Endothelial cell of umbilical vein (primary cell): ENCODE measurements around the gene SDK2. TPM values are rescaled to one million over a fixed set of nuclear protein-coding genes. Genes with fewer than 3 reads are reported as not detected.

Experiments used
- BruUV-seq: library from RNA; stranded (reverse); fragments of 400-500 nt; replicated peaks from 2 replicates; lab custom pipeline; 2021; lab: Mats Ljungman, UMichigan
- CTCF ChIA-PET: fragments of 300-600, 350-600 bp; sonication (Branson Sonifier 250); formaldehyde crosslinking; loops from one replicate; lab custom pipeline; 2021; ENCODE audit warnings: antibody characterized with exemption, inconsistent platforms; lab: Charles Lee
- POLR2A ChIA-PET: fragments of 300-600, 350-600 bp; sonication (Branson Sonifier 250); formaldehyde crosslinking; loops from one replicate; lab custom pipeline; 2021; ENCODE audit warnings: antibody characterized with exemption, inconsistent platforms; lab: Charles Lee
- DNase-seq: peaks from one replicate; pipeline ENCODE4 v3.0.0-alpha.2; 2011; ENCODE audit warnings: low read depth, low spot score
- FAIRE-seq: peaks from 2 replicates; lab custom pipeline; 2011; peaks lifted over from hg19 to GRCh38; lab: Jason Lieb, UNC
- H2AFZ ChIP-seq: 2 replicates; pipeline ENCODE4 v1.6.0; 2012; ENCODE audit warnings: low read depth, low read length, control low read depth, inconsistent platforms
- H3K27ac ChIP-seq: 2 replicates; pipeline ENCODE4 v1.5.1; 2011; ENCODE audit warnings: low read depth, mild to moderate bottlenecking, control low read depth, low read length, moderate library complexity; ENCODE audit not compliant: insufficient read depth
- H3K27me3 ChIP-seq, 2 experiments: 2 replicates each; pipeline versions ENCODE4 v1.6.0 to v1.6.1; 2011; ENCODE audit warnings: low read length in 2 of 2, mixed read lengths in 1 of 2; ENCODE audit not compliant: control insufficient read depth in 2 of 2, insufficient read depth in 2 of 2
- H3K36me3 ChIP-seq, 2 experiments: 2 replicates in 1 of 2; 3 replicates in 1 of 2; pipeline ENCODE4 v1.5.1; 2011; ENCODE audit warnings: low read length in 2 of 2, mild to moderate bottlenecking in 1 of 2, moderate library complexity in 1 of 2; ENCODE audit not compliant: control insufficient read depth in 2 of 2, insufficient read depth in 2 of 2; ENCODE audit errors: extremely low read depth in 1 of 2
- H3K4me1 ChIP-seq: 3 replicates; pipeline ENCODE4 v1.5.1; 2011; ENCODE audit warnings: mild to moderate bottlenecking, low read length; ENCODE audit not compliant: control insufficient read depth, insufficient read depth; ENCODE audit errors: extremely low read depth
- H3K4me2 ChIP-seq: 2 replicates; pipeline ENCODE4 v1.6.1; 2011; ENCODE audit warnings: low read length, control low read depth, mixed read lengths; ENCODE audit not compliant: insufficient read depth
- H3K4me3 ChIP-seq, 3 experiments: fragments of 200-600 bp in 1 of 3; sonication (generic), shearing (Covaris generic) in 1 of 3; replicated peaks in 1 of 3; 2 replicates each; pipeline ENCODE4 v1.5.1; 2011 to 2016; ENCODE audit warnings: control low read depth in 3 of 3, low read length in 3 of 3, mild to moderate bottlenecking in 2 of 3, inconsistent platforms in 1 of 3, low read depth in 1 of 3, moderate library complexity in 1 of 3; ENCODE audit not compliant: insufficient read depth in 1 of 3
- H3K79me2 ChIP-seq: 2 replicates; pipeline ENCODE4 v1.6.0; 2012; ENCODE audit warnings: low read length, inconsistent platforms; ENCODE audit not compliant: control insufficient read depth, insufficient read depth
- H3K9ac ChIP-seq: replicated peaks from 2 replicates; pipeline ENCODE3; 2011; ENCODE audit warnings: low read length, control low read depth; ENCODE audit not compliant: insufficient read depth; ENCODE audit errors: extremely low read depth
- H3K9me1 ChIP-seq: replicated peaks from 3 replicates; pipeline ENCODE4 v1.6.0; 2011; ENCODE audit warnings: mild to moderate bottlenecking, low read length; ENCODE audit not compliant: control insufficient read depth, insufficient read depth; ENCODE audit errors: extremely low read depth
- H3K9me3 ChIP-seq: replicated peaks from 2 replicates; pipeline ENCODE4 v1.5.1; 2012; ENCODE audit warnings: low read length, inconsistent platforms; ENCODE audit not compliant: control insufficient read depth, insufficient read depth
- H4K20me1 ChIP-seq: replicated peaks from 2 replicates; pipeline ENCODE3; 2011; ENCODE audit warnings: mild to moderate bottlenecking, low read length; ENCODE audit not compliant: control insufficient read depth, insufficient read depth; ENCODE audit errors: extremely low read depth
- EZH2 ChIP-seq: IDR thresholded peaks from 2 replicates; pipeline ENCODE4 v1.6.1; 2012; ENCODE audit warnings: borderline replicate concordance, low read depth, mild to moderate bottlenecking, moderate library complexity, low read length, inconsistent platforms; ENCODE audit not compliant: severe bottlenecking
- FOS ChIP-seq: IDR thresholded peaks from 2 replicates; pipeline ENCODE4 v1.6.1; 2011; ENCODE audit warnings: mild to moderate bottlenecking, low read length, moderate library complexity, borderline replicate concordance; ENCODE audit not compliant: insufficient read depth
- GATA2 ChIP-seq: IDR thresholded peaks from 2 replicates; pipeline ENCODE4 v1.7.0; 2011; ENCODE audit warnings: low read depth, mild to moderate bottlenecking, moderate library complexity, mixed read lengths, low read length; ENCODE audit not compliant: insufficient read length, insufficient read depth
- JUN ChIP-seq: IDR thresholded peaks from 2 replicates; pipeline ENCODE4 v1.6.1; 2011; ENCODE audit warnings: borderline replicate concordance, low read depth; ENCODE audit not compliant: insufficient read length, insufficient read depth
- MYC ChIP-seq: IDR thresholded peaks from one replicate; pipeline ENCODE4 v1.6.1; 2011; ENCODE audit warnings: mild to moderate bottlenecking, low read depth, low read length
- POLR2A ChIP-seq: IDR thresholded peaks from 2 replicates; pipeline ENCODE4 v1.6.1; 2012; ENCODE audit warnings: low read depth, mild to moderate bottlenecking, control low read depth, low read length
- POLR2AphosphoS5 ChIP-seq: IDR thresholded peaks from 2 replicates; pipeline ENCODE4 v1.6.1; 2012; ENCODE audit warnings: low read depth, mild to moderate bottlenecking, control low read depth, low read length, moderate library complexity; ENCODE audit not compliant: insufficient read depth
- dilution Hi-C: fragments of 300-500 bp; cut with MboI; formaldehyde crosslinking; loops from one replicate; pipeline ENCODE4 v1.15.0; 2019; ENCODE audit warnings: low sequenced_read_pairs; ENCODE audit not compliant: extremely low pct_ligation_motif_present
- intact Hi-C: fragments of 100-400 bp; cut with micrococcal nuclease; formaldehyde crosslinking; loops from one replicate; pipeline ENCODE4 v1.10.0; 2022
- polyA plus RNA-seq, 4 experiments: library from polyadenylated mRNA; depleted of rRNA in 3 of 4; stranded (reverse) in 3 of 4; unstranded in 1 of 4; fragments of >200 nt; gene quantifications; 2 replicates each; pipeline versions ENCODE4 v1.2.1 to v1.2.3, GENCODE V29; 2011 to 2012; ENCODE audit warnings: missing spikeins in 1 of 4
- total RNA-seq: library from RNA; stranded (reverse); gene quantifications from 2 replicates; pipeline ENCODE4 v1.2.3, GENCODE V29; 2021
- TF ChIP-seq, protein P1 (sequence below), 2 donors: IDR thresholded peaks; 1 replicate in 1 of 2; 2 replicates in 1 of 2; pipeline ENCODE4 v1.5.1; 2011; ENCODE audit warnings: low read length in 2 of 2, mild to moderate bottlenecking in 2 of 2, moderate library complexity in 2 of 2, control low read depth in 1 of 2, inconsistent platforms in 1 of 2, low read depth in 1 of 2; ENCODE audit not compliant: insufficient read depth in 1 of 2; ENCODE audit errors: extremely low read depth in 1 of 2
- TF ChIP-seq, protein P2 (sequence below): IDR thresholded peaks from 2 replicates; pipeline ENCODE4 v1.6.1; 2011; ENCODE audit not compliant: insufficient read depth, insufficient read length

Gene SDK2
- total and polyA plus RNA-seq, 2 donors (not counting 3 experiments of a cell fraction or from before 2014, with no cell fraction given), result not detected

DNA sequence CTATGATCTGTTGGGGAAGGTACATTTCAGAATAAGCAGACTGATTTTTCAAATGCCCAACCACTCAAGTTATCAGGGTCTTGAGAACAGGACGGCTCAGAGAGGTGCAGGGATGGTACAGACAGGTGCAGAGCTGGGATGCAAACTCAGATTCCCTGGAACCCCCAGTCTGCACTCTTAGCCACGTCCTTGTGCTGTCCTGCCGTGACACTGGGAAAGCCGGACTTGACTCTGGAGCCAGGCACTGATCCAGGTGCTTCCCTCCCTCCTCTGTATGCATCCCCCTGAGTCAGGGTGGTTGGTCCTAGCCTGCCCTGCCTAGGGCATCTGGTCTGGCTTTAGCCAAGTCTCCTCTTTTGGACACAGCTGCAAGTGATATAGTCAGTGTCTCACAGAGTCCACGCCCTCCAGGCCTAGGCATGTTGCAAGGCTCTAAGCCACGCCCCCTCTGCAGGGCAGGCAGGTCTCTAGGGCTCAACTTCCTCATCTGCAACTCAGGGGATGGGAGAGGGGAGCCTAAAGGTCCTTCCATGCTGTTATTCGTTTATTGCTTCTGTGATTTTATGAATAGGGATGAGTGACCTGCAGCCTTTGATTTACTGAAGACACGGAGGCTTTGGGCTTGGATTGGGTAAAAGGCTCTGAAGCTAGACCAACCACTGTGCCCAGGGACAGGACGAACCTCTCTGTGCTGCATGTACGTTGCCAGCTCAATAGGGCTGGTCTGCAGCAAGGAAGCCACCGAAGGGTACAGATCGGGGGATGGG, 97.3 kb downstream of the SDK2 start:
- dilution Hi-C loops, result no loop called here
- FAIRE-seq (no peak), DNase-seq (no peak)
- Histone ChIP-seq H3K36me3 (no peaks in the 10 kb centered on the region), H3K4me1 (no peaks in the 10 kb centered on the region), H3K4me2 (no peak overlapping the region), H3K27me3 (no peaks in the 10 kb centered on the region), H4K20me1 (no peaks in the 10 kb centered on the region), H3K79me2 (no peaks in the 10 kb centered on the region), H2AFZ (no peak overlapping the region), H3K9me1 (no peaks in the 10 kb centered on the region), H3K4me3 (no peak overlapping the region), H3K9ac (no peak overlapping the region), H3K9me3 (no peaks in the 10 kb centered on the region), H3K27ac (no peak overlapping the region)
- intact Hi-C loops, result no loop called here
- no TSS peak for BruUV-seq
- ChIA-PET POLR2A (no interaction called here), CTCF (no interaction called here)
- TF ChIP-seq, protein P1, sequence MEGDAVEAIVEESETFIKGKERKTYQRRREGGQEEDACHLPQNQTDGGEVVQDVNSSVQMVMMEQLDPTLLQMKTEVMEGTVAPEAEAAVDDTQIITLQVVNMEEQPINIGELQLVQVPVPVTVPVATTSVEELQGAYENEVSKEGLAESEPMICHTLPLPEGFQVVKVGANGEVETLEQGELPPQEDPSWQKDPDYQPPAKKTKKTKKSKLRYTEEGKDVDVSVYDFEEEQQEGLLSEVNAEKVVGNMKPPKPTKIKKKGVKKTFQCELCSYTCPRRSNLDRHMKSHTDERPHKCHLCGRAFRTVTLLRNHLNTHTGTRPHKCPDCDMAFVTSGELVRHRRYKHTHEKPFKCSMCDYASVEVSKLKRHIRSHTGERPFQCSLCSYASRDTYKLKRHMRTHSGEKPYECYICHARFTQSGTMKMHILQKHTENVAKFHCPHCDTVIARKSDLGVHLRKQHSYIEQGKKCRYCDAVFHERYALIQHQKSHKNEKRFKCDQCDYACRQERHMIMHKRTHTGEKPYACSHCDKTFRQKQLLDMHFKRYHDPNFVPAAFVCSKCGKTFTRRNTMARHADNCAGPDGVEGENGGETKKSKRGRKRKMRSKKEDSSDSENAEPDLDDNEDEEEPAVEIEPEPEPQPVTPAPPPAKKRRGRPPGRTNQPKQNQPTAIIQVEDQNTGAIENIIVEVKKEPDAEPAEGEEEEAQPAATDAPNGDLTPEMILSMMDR (IDR thresholded peaks at IDR 0.05; ENCODE audit: extremely low read depth in 1 of 2, insufficient read depth in 1 of 2, low read depth in 1 of 2, low read length in 2 of 2), result no peak
- TF ChIP-seq FOS (no peak), EZH2 (no peak)

DNA sequence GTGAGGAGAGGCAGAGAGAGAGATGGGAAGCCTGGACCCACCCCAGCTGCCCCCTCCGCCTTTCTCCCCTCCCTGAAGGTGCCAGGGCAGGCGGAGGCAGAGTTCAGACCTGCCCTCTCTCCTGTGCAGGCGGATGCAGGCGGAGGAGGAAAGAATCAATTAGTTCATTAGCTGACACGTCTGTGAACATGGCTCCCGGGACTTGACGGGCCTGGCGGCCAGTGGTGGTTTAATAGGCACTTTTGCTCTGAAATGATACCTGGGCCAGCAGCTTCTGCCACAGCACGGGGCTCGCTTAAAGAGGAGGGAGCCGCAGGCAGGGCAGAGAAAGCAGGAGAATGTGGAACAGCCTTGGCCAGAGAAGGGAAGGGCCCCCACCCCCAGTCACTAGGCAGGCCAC, 98.1 kb downstream of the SDK2 start:
- ChIA-PET POLR2A (no interaction called here), CTCF (no interaction called here)
- dilution Hi-C loops, result no loop called here
- H3K4me2 ChIP-seq, result no peak overlapping the region
- TF ChIP-seq, protein P1 (IDR thresholded peaks at IDR 0.05; ENCODE audit: extremely low read depth in 1 of 2, insufficient read depth in 1 of 2, low read depth in 1 of 2, low read length in 2 of 2), result no peak
- TF ChIP-seq EZH2 (no peak), POLR2AphosphoS5 (no peak), FOS (no peak), POLR2A (no peak), MYC (no peak), JUN (no peak), GATA2 (no peak)
- TF ChIP-seq, protein P2, sequence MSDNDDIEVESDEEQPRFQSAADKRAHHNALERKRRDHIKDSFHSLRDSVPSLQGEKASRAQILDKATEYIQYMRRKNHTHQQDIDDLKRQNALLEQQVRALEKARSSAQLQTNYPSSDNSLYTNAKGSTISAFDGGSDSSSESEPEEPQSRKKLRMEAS, result no peak
- no peak overlapping the region for H3K9ac ChIP-seq
- H3K27ac ChIP-seq, result no peak overlapping the region
- no TSS peak for BruUV-seq
- no peaks in the 10 kb centered on the region for H3K79me2 ChIP-seq
- no peak overlapping the region for H3K4me3 ChIP-seq
- FAIRE-seq (no peak), DNase-seq (no peak)
- no peaks in the 10 kb centered on the region for H4K20me1 ChIP-seq
- H2AFZ ChIP-seq, result no peak overlapping the region
- H3K27me3 ChIP-seq, result no peaks in the 10 kb centered on the region
- H3K9me3 ChIP-seq, result no peaks in the 10 kb centered on the region
- intact Hi-C loops, result no loop called here
- no peaks in the 10 kb centered on the region for H3K36me3 ChIP-seq
- H3K4me1 ChIP-seq, result no peaks in the 10 kb centered on the region
- no peaks in the 10 kb centered on the region for H3K9me1 ChIP-seq
